Activated naive CD8-positive, alpha-beta T cell (primary cell): ENCODE measurements around the gene VWA5A.
"Not testable (repeated sequence)": the region's sequence is repeated elsewhere in the genome, so short reads cannot be mapped to it uniquely, and the experiment has no call there.

Source experiments
- H3K27ac Mint-ChIP-seq: one replicate; pipeline ENCODE4 v1.8.0; 2021; ENCODE audit warnings: mixed read lengths
- H3K27me3 Mint-ChIP-seq: one replicate; pipeline ENCODE4 v1.8.0; 2021; ENCODE audit warnings: mixed read lengths
- H3K36me3 Mint-ChIP-seq: one replicate; pipeline ENCODE4 v1.8.0; 2021; ENCODE audit warnings: mixed read lengths
- H3K4me1 Mint-ChIP-seq: one replicate; pipeline ENCODE4 v1.8.0; 2021; ENCODE audit warnings: low read depth, mixed read lengths
- H3K4me3 Mint-ChIP-seq: one replicate; pipeline ENCODE4 v1.8.0; 2021; ENCODE audit warnings: mild to moderate bottlenecking, mixed read lengths
- H3K9me3 Mint-ChIP-seq: one replicate; pipeline ENCODE4 v1.8.0; 2021; ENCODE audit warnings: low read depth, mixed read lengths

The VWA5A gene

GRCh38 chr11:124115782-124116616 lies 749 bp downstream of the VWA5A start:
- H3K36me3 Mint-ChIP-seq, result peaks cover 13% of the 10 kb centered on the region
- H3K4me1 Mint-ChIP-seq, result peaks cover 30% of the 10 kb centered on the region
- peaks cover 2% of the 10 kb centered on the region for H3K27me3 Mint-ChIP-seq
- peak overlapping the region; percentile 8 for H3K27ac Mint-ChIP-seq
- peak overlapping the region; percentile 91 for H3K4me3 Mint-ChIP-seq
- no peaks in the 10 kb centered on the region for H3K9me3 Mint-ChIP-seq

GRCh38 chr11:124119103-124119502 lies 3.9 kb downstream of the VWA5A start:
- Mint-ChIP-seq H3K4me3 (no peak overlapping the region), H3K36me3 (peaks cover 13% of the 10 kb centered on the region), H3K27ac (no peak overlapping the region), H3K4me1 (peaks cover 30% of the 10 kb centered on the region), H3K9me3 (no peaks in the 10 kb centered on the region), H3K27me3 (no peaks in the 10 kb centered on the region)

- Mint-ChIP-seq H3K36me3 (peaks cover 23% of the 10 kb centered on the region), H3K4me1 (peaks cover 18% of the 10 kb centered on the region), H3K27ac (no peak overlapping the region), H3K27me3 (no peaks in the 10 kb centered on the region), H3K4me3 (no peak overlapping the region), H3K9me3 (no peaks in the 10 kb centered on the region)
Measured at GRCh38 chr11:124120891-124121290, 5.6 kb downstream of the VWA5A start.

- peaks cover 23% of the 10 kb centered on the region for H3K36me3 Mint-ChIP-seq
- H3K27ac Mint-ChIP-seq, result no peak overlapping the region
- H3K4me3 Mint-ChIP-seq, result no peak overlapping the region
- H3K27me3 Mint-ChIP-seq, result no peaks in the 10 kb centered on the region
- H3K4me1 Mint-ChIP-seq, result peaks cover 9% of the 10 kb centered on the region
- no peaks in the 10 kb centered on the region for H3K9me3 Mint-ChIP-seq
Measured at GRCh38 chr11:124122123-124122522, 6.9 kb downstream of the VWA5A start.

- no peak overlapping the region for H3K4me3 Mint-ChIP-seq
- no peaks in the 10 kb centered on the region for H3K4me1 Mint-ChIP-seq
- no peaks in the 10 kb centered on the region for H3K27me3 Mint-ChIP-seq
- no peaks in the 10 kb centered on the region for H3K9me3 Mint-ChIP-seq
- peaks cover 14% of the 10 kb centered on the region for H3K36me3 Mint-ChIP-seq
- no peak overlapping the region for H3K27ac Mint-ChIP-seq
Measured at GRCh38 chr11:124123622-124124021, 8.4 kb downstream of the VWA5A start.

GRCh38 chr11:124127134-124127533 lies 11.9 kb downstream of the VWA5A start:
- not testable (repeated sequence) for H3K27ac Mint-ChIP-seq, H3K4me1 Mint-ChIP-seq, H3K9me3 Mint-ChIP-seq, H3K4me3 Mint-ChIP-seq, H3K27me3 Mint-ChIP-seq
- H3K36me3 Mint-ChIP-seq, result peaks cover 14% of the 10 kb centered on the region

- no peaks in the 10 kb centered on the region for H3K27me3 Mint-ChIP-seq
- no peak overlapping the region for H3K27ac Mint-ChIP-seq
- peaks cover 33% of the 10 kb centered on the region for H3K36me3 Mint-ChIP-seq
- H3K4me1 Mint-ChIP-seq, result no peaks in the 10 kb centered on the region
- H3K4me3 Mint-ChIP-seq, result no peak overlapping the region
- H3K9me3 Mint-ChIP-seq, result no peaks in the 10 kb centered on the region
Measured at GRCh38 chr11:124143034-124143433, 27.8 kb downstream of the VWA5A start.

GRCh38 chr11:124147951-124148350 lies 32.7 kb downstream of the VWA5A start:
- Mint-ChIP-seq H3K27ac (no peak overlapping the region), H3K36me3 (peaks cover 9% of the 10 kb centered on the region), H3K4me1 (no peaks in the 10 kb centered on the region), H3K4me3 (no peak overlapping the region), H3K9me3 (no peaks in the 10 kb centered on the region), H3K27me3 (no peaks in the 10 kb centered on the region)

GRCh38 chr11:124150684-124151083 lies 35.4 kb downstream of the VWA5A start:
- no peaks in the 10 kb centered on the region for H3K27me3 Mint-ChIP-seq
- no peaks in the 10 kb centered on the region for H3K9me3 Mint-ChIP-seq
- H3K36me3 Mint-ChIP-seq, result peaks cover 6% of the 10 kb centered on the region
- no peak overlapping the region for H3K4me3 Mint-ChIP-seq
- no peaks in the 10 kb centered on the region for H3K4me1 Mint-ChIP-seq
- H3K27ac Mint-ChIP-seq, result no peak overlapping the region

- Mint-ChIP-seq H3K36me3 (peaks cover 3% of the 10 kb centered on the region), H3K27ac (no peak overlapping the region), H3K27me3 (peaks cover 2% of the 10 kb centered on the region), H3K9me3 (no peaks in the 10 kb centered on the region), H3K4me1 (no peaks in the 10 kb centered on the region), H3K4me3 (no peak overlapping the region)
Measured at GRCh38 chr11:124152770-124153407, 37.6 kb downstream of the VWA5A start.

GRCh38 chr11:124153821-124154220 lies 38.6 kb downstream of the VWA5A start:
- no peaks in the 10 kb centered on the region for H3K9me3 Mint-ChIP-seq
- peaks cover 5% of the 10 kb centered on the region for H3K27me3 Mint-ChIP-seq
- peaks cover 3% of the 10 kb centered on the region for H3K36me3 Mint-ChIP-seq
- H3K4me1 Mint-ChIP-seq, result no peaks in the 10 kb centered on the region
- no peak overlapping the region for H3K4me3 Mint-ChIP-seq
- H3K27ac Mint-ChIP-seq, result no peak overlapping the region

GRCh38 chr11:124159481-124159880 lies 44.2 kb downstream of the VWA5A start:
- H3K27ac Mint-ChIP-seq, result no peak overlapping the region
- no peaks in the 10 kb centered on the region for H3K36me3 Mint-ChIP-seq
- H3K27me3 Mint-ChIP-seq, result peaks cover 9% of the 10 kb centered on the region
- H3K4me1 Mint-ChIP-seq, result no peaks in the 10 kb centered on the region
- H3K9me3 Mint-ChIP-seq, result no peaks in the 10 kb centered on the region
- no peak overlapping the region for H3K4me3 Mint-ChIP-seq

GRCh38 chr11:124160986-124161385 lies 45.7 kb downstream of the VWA5A start:
- H3K9me3 Mint-ChIP-seq, result no peaks in the 10 kb centered on the region
- H3K27me3 Mint-ChIP-seq, result peaks cover 11% of the 10 kb centered on the region
- H3K4me1 Mint-ChIP-seq, result no peaks in the 10 kb centered on the region
- no peak overlapping the region for H3K4me3 Mint-ChIP-seq
- no peak overlapping the region for H3K27ac Mint-ChIP-seq
- H3K36me3 Mint-ChIP-seq, result no peaks in the 10 kb centered on the region

GRCh38 chr11:124167826-124168231 lies 52.6 kb downstream of the VWA5A start:
- H3K27ac Mint-ChIP-seq, result no peak overlapping the region
- no peak overlapping the region for H3K4me3 Mint-ChIP-seq
- H3K4me1 Mint-ChIP-seq, result no peaks in the 10 kb centered on the region
- H3K9me3 Mint-ChIP-seq, result no peaks in the 10 kb centered on the region
- no peaks in the 10 kb centered on the region for H3K36me3 Mint-ChIP-seq
- peaks cover 12% of the 10 kb centered on the region for H3K27me3 Mint-ChIP-seq

- H3K4me1 Mint-ChIP-seq, result no peaks in the 10 kb centered on the region
- no peak overlapping the region for H3K4me3 Mint-ChIP-seq
- no peaks in the 10 kb centered on the region for H3K9me3 Mint-ChIP-seq
- H3K36me3 Mint-ChIP-seq, result no peaks in the 10 kb centered on the region
- no peak overlapping the region for H3K27ac Mint-ChIP-seq
- H3K27me3 Mint-ChIP-seq, result peaks cover 12% of the 10 kb centered on the region
Measured at GRCh38 chr11:124168796-124169195, 53.5 kb downstream of the VWA5A start.

GRCh38 chr11:124170315-124170714 lies 55.1 kb downstream of the VWA5A start:
- H3K27me3 Mint-ChIP-seq, result peaks cover 12% of the 10 kb centered on the region
- H3K27ac Mint-ChIP-seq, H3K9me3 Mint-ChIP-seq, H3K4me1 Mint-ChIP-seq, H3K36me3 Mint-ChIP-seq, H3K4me3 Mint-ChIP-seq: not testable (repeated sequence)
